ENCODE measurements around the gene DLEC1.
"Not testable (repeated sequence)": the region's sequence is repeated elsewhere in the genome, so short reads cannot be mapped to it uniquely, and the experiment has no call there.

DLEC1 gene

DNA sequence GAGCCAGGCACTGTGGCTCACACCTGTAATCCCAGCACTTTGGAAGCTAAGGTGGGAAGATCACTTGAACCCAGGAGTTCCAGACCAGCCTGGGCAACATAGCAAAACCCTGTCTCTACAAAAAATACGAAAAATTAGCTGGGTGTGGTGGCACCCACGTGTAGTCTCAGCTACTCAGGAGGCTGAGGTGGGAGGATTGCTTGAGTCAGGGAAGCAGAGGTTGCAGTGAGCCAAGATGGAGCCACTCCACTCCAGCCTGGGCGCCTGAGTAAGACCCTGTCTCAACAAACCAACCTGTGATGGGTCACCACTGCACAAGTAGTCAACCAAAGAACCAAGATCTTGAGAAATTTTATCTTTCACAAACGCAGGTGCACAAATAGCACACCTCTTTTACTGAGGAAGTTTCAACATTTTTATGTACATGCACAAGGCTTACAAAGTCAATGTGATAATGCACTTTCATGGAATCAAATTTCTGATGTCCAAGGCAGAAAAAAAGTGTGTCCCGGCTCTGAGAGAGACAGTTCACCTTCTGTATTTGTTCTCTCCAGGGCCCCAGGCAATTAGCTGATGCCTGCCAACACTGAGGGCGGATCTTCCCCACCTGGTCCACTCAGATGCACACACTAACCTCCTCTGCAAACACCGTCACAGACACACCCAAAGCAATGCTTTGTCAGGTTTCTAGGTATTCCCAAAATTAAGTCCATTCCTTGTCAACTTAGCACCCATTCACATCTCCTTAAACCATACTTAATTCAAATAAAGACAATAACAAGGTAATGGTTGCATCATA is 85.5 kb downstream of the DLEC1 start:
- DNase-seq, result no peak

DNA sequence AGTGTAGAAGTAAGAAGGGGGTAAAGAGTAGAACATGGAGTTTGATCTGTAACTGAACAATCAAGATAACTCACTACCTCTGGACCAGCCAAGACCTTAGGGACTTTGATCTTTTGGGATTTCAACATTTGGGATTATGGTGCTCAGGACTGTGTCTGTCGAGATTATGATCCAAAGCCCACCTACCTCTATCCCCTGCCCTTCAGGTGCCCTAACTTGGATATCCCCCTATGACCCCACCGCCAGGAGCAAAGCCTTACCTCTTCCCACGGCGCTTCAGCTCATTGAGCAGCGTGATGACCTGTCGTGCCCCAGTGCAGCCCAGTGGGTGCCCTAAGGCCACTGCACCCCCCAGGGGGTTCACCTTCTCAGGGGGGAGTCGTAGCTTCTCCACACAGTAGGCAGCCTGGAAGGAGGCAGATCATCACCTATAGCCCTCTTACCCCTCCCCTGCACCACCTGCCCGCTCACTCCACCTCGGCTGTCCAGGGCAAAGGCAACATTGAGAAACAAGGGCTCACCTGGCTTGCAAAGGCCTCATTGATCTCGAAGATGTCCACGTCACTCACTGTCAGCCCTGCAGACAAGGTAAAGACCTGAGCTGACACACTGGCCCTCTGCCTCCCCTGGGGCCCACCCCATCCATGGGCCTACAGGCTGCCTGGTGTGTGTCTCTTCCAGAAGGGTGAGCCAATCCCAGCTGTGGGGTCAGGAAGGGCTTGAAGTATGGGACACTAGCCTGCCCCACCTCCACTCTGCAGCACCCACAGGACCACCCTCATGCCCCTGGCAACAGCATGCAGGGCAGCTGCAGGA is 86.5 kb downstream of the DLEC1 start:
- no peak for DNase-seq

DNA sequence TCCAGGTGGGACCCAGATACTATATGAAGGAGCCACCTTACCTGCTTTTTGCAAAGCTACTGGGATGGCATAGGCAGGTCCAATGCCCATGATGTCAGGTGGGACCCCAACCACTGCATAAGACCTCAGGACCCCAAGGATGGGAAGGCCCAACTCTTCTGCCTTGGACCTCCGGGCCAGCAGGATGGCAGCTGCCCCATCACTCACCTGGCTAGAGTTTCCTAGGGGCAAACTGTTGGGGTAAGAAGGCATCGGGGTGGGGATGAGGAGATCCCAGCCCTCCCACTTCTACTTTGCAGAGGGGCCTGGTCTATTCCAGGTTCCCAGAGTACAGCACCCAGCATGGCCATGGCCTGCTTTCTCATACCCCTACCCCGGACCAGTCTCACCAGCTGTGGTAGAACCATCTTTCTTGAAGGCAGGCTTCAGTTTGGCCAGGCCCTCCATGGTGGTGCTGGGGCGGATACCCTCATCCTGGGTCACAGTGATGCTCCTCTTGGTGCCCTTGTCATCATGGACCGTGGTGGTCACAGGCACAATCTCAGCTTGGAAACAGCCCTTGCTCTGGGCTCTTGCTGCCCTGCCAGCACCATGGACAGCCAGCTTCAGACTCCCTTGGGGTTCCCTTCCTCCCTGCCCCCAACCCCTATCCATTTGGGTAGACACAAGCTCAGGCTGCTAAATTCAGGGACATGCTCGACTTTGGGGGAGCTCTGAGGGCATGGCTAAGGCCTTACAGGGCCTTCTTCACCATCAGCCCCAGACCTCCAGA is 87.3 kb downstream of the DLEC1 start:
- no peak for DNase-seq

DNA sequence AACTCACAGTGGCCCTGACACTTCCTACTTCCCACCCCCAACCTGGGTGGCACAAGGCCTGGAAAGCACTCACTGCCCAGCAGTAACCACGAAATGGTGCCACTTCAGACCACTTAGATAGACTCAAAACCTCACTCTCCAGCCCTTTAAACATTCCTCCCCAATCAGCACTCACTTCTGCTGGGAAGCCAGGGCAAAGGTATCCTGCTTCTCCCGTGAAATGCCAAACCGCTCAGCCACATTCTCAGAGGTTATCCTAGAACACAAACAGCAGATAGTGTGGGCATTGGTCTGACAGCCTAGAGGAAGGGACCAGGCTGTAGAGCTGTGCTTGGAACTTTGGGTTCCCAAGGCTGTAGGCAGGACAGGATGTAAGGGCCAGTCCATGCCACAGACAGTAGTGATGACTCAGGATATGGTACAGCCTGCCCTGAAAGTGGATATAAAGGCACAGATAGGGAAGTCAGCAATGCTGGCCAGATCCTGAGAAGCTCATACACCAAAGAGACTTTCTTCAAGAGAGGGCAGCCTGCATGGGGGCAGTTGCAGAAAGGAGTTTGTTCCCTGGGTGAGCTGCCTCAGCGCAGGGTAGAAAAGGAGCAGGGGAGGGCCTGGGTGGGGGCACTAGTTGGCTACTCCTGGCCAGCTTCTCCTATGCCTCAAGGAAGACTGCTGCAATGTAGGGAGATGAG is 88.7 kb downstream of the DLEC1 start:
- DNase-seq, result no peak

DNA sequence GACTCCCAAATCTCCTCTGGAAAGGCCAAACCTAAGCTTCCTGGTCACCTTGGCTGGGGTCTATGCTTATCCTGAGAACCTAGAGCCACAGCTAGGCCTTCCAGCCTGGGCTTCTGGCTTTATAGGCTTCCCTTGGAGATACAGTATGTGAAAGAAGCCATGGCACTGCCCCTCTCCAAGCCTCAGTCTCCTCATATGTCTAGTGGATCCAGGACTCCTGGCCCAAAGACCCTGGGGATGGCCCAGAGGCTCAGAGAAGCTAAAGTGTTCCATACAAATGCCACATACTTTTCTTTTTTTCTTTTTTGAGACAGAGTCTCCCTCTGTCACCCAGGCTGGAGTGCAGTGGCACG is 89.3 kb downstream of the DLEC1 start:
- DNase-seq, result no peak

DNA sequence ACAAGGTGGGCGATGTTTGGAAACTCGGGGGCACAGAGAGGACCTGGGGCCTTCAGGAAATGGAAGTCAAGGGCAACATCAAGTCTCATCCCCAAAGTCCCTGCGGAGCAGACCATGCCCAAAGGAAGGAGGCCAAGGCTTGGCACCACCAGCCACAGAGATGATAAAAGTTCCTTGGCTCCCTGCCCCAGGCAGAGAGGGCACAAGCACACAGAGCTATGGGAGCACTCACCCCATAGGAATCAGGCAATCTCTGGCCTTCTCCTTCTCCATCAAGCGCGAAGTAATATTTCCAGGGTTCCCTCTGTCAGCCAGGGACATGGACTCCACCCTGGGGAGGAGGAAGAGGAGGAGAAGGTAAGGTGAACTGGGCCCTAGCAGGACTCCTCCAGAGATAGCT is 90.0 kb downstream of the DLEC1 start:
- DNase-seq, result no peak

DNA sequence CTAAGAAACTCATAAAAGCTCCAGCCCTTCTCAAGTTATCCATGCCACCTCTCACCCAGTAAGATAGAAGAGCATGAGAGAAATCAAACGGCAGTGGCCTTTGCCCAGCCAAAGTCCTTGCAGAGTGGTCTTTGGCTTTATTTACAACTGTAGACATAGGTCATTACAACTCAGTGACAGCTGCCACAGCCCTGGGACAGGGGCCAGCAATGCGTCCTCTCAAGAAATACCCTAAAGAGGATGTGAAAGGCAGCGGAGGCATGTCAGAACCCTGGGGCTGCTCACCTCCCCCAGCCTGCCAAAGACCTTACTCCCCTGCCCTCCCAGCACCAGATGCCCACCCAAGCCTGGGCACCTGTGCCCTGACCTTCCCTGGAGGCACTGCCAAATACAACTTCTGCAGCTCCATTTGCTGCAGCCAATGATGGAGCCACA is 91.6 kb downstream of the DLEC1 start:
- DNase-seq, result no peak

DNA sequence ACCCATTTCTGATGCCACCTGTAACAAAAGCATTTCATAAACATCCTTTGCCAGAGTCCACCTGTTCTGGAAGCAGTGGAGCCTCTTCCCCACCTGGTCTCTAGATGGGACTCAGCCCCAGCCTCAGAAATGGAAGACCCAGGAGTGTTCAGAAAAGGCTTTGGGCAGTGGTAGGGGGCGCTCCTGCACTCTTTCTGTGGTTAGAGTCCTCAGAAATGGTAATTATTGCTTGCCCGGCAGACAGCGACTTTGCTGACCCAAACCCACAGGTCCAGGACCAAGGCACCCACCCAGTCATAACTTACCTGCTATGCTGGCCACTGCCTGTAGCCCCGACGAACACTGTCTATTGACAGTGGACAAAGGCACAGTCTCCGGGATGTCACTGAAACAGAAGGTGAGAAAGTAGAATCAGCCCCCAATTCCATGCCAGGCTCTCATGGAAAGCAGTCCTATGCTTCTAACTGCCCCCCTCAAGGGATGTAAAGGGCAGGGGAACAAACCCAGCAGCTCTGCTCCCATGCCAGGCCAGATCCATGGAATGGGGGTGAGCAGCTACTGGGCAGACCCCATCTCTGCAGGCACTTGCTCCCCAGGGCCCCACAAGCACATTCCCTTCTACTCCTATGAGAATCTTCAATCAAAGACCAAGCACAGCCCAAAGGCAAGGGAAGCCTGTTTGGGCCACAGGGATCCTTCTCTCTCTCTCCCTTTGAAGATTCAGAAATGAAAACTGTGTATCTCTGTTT is 92.8 kb downstream of the DLEC1 start:
- no peak for DNase-seq

DNA sequence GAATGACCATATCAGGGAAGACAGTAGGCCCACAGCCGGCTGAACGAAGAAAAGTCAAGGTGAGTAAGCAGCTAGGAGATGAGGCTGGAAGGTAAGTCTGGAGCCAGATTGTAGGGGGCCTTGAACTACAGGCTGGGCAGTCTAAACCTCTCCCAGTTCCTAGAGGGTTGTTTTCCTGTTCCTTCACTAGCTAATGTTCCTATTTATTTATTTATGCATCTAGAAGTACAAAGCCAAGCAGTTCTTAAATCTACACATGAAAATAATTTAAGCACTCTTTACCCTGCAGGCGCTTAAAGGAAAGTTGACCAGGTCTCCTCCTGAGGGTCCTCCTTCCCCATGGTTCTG is 94.2 kb downstream of the DLEC1 start:
- no peak for DNase-seq

DNA sequence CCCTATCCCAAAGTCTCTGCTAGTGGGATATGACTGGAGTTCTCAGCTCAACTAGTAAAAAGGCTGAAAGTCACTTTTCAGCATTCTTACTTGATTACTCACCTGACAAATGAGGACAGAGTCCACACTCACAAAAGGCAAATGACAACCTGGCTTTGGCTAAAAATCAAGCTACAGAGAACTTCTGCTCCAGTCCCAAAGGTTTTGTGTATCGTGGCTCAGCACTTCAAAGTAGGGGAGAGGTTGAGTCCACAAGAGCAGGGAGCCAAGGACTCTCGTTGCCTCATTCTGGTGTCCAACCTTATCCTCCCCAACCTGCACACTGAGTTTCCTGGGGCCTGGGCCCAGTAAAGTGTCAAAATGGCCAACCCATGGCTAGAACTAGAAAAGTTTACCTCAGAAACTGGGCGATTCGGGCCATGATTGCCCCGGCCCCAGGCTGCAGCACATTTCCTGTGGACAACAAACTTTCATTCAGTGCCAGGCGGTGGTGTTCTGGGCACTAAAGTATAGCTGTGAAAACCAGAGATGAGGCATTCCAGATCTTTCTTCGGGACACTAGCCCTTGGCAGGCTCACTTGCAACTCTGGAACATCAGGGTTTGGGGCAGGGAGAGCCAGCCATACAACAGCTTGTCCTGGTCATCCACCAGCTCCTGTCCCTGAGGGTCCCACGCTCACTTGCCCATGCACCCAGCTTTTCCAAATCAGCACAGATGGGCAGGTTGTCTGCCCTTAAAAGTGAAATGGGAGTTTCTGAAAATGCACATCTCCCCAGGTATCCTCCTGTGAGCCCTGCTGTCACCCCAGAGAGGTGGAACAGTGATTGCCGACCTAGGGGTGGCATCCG is 94.8 kb downstream of the DLEC1 start:
- no peak for DNase-seq

DNA sequence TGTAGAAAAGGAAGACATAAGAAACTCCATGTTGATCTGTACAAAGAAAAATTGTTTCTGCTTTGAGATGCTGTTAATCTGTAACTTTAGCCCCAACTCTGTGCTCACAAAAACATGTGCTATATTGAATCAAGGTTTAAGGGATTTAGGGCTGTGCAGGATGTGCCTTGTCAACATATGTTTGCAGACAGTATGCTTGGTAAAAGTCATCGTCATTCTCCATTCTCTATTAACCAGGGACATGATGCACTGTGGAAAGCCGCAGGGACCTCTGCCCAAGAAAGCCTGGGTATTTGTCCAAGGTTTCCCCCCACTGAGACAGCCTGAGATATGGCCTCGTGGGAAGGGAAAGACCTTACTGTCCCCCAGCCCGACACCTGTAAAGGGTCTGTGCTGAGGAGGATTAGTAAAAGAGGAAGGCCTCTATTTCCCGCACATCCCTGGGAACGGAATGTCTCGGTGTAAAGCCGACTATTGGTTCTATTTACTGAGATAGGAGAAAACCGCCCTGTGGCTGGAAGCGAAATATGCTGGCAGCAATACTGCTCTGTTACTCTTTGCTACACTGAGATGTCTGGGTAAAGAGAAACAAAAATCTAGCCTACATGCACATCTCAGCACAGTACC is 95.6 kb downstream of the DLEC1 start:
- not testable (repeated sequence) for DNase-seq

DNA sequence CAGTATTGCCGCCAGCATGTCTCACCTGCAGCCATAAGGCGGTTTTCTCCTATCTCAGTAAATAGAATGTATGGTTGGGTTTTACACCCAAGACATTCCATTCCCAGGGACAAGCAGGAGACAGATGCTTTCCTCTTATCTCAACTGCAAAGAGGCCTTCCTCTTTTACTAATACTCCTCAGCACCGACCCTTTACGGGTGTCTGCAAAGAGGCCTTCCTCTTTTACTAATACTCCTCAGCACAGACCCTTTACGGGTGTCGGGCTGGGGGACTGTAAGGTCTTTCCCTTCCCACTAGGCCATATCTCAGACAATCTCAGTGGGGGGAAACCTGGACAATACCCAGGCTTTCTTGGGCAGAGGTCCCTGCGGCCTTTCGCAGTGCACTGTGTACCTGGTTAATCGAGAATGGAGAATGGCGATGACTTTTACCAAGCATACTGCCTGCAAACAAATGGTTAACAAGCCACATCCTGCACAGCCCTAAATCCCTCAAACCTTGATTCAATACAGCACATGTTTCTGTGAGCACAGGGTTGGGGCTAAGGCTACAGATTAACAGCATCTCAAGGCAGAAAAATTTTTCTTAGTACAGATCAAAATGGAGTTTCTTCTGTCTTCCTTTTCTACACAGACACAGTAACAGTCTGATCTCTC is 96.7 kb downstream of the DLEC1 start:
- not testable (repeated sequence) for DNase-seq

DNA sequence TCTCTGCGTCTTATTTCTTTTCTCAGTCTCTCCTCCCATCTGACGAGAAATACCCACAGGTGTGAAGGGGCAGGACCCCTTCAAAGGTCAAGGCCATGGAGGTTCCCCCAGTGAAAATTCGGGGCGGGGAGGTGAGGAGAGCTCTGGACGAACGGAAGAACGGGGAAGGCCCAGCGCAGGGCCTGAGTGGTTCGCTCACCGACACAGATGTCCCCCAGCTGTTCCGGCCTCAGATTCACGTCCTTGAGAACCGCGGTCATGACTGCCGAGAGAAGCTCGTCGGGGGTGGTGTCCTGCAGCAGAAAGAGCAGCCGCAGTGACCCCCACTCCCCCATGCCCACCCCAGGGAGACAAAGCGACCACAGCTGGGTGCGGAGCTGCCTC is 97.4 kb downstream of the DLEC1 start:
- DNase-seq, result no peak

DNA sequence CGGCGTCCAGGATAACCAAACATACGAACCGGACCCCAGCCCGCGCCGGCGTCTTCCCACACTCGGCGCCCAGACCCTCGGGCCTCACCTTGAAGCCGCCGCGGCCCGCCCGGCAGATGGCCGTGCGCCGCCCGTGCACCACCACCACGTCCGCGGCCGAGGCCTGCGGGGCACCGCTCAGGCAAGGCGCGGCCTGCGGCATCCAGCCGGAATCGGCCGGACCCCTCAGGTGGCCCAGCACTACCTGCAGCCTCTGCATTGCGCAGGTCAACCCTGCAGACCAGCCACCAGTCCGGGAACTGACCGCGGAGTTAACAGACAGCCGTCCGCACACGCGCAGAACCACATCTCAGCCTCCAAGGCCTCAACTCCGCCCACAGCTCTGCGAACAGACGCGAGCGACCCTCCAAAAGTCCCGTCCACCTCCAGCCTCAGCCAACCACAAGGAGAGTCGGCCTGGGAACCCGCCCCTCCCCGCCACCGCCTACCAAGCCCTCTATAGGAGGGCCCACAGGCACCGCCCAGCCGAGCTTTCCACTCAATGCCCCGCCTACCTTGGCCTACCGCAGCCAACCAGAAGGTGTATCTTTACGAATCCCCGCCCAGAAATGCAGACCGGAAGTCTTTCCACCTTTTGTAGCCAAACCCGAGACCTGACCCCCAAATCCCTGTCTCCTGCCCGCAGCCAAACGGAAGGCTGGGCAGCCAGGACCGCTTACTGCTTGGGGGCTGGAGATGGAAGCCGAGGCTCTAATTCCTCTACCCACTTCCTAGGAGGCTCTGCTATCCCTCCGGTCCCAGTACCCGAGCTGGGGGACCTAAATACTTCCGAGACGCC is 98.0 kb downstream of the DLEC1 start, which contains the start of gene ACAA1:
ACAA1 (minus strand) TSS at position 351 of the 838 bp plus-strand sequence; CDS start at position 259, 92 bp downstream.
- peak; percentile 85 for DNase-seq

DNA sequence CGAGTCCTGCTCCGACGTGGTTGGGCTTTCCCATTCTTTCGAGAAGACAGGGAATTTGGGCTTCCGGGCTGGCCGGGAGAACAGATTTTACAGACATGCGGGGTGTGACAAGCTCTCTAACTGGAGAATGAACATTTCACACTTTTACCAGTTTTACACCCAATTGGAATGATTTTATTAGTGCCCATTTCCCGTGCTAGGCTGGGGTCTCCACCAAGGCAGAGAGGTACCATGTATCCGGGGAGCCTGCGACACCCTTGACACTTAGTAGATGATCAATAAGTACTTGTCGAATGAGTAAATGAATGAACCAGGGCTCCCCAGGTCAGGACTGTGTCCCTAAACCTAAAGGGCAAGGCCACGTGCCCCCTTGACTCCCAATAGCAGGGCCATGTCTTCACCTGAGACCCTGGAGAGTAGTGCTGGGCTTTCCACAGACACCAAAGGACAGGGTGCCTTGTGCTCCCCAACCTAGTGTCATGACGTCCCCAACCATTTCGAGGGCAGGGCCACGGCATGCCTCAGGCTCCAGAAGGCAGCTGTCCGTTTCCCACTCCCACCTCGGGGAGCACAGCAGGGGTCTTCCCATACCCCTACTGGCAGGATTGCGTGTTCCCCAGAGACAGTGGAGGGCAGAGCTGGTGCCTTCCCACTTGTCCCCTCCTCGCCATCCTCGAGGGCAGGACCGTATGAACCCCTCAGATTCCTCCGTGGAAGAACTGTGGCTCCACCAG is 98.8 kb downstream of the DLEC1 start:
- no peak for DNase-seq

DNA sequence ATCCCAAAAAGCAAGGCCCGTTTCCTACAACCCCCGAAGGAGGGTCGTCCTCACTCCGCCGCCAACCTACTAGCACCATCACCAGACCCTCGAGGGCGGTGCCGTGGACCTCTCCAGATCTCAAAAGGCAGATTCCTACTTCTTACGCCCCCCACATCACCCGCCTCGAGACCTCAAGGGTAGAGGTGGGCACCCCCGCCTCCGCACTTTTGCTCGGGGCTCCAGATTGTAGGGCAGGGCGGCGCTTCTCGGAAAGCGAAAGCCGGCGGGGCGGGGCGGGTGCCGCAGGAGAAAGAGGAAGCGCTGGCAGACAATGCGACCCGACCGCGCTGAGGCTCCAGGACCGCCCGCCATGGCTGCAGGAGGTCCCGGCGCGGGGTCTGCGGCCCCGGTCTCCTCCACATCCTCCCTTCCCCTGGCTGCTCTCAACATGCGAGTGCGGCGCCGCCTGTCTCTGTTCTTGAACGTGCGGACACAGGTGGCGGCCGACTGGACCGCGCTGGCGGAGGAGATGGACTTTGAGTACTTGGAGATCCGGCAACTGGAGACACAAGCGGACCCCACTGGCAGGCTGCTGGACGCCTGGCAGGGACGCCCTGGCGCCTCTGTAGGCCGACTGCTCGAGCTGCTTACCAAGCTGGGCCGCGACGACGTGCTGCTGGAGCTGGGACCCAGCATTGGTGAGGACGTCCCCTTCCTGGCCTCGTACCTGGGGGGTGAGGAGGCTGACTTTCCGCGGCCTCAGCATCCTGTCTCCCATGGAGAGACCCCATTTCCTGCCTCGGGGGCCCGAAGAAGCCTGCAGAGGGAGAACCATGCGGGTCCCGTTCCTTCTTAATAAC is 99.6 kb downstream of the DLEC1 start, which contains the start of gene MYD88:
MYD88 (plus strand) TSS at position 313 of the 842 bp plus-strand sequence; CDS start at position 353, 40 bp downstream.
- no peak for DNase-seq

DNA sequence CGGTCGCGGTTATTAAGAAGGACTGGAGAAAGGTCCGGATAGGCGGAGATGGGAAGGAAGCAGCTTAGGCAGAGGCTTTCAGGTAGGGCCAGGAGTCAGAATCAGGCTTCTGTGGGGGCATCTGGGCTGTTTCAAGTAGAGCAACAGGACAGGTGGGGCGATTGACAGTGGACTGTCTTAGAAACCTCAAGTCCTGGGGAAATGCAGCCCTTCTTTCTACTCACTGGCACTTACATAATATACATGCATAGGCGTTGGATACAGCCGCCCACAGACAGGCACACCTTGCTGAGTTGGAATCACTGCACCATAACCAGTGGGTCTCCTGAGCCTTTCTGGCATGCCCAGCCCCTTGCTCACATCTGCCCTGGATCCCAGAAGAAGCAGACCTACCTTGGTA is 100.2 kb downstream of the DLEC1 start:
- no peak for DNase-seq
